ENCODE results near the gene NPIPA5.
"Not testable (repeated sequence)": the region's sequence is repeated elsewhere in the genome, so short reads cannot be mapped to it uniquely, and the experiment has no call there.

The NPIPA5 gene

GRCh38 chr16:15378194-15378593 is at the start of gene NPIPA5:
TSS of gene NPIPA5 (minus strand) at chr16:15378294. CDS start at chr16:15378294, 0 bp downstream.
- H3K4me1 ChIP-seq; H3K36me3 ChIP-seq; DNase-seq; H3K27ac ChIP-seq; intact Hi-C loops (cut with DNase I; ENCODE audit: low total_unique reads); H3K9me3 ChIP-seq; H3K4me3 ChIP-seq; H3K27me3 ChIP-seq: not testable (repeated sequence)

- intact Hi-C loops (cut with DNase I; ENCODE audit: low total_unique reads), result loop anchor here (2.0 kb wide), 1 partner anchor 123 kb away; no protein-coding TSS in a partner anchor
- no peaks in the 10 kb centered on the region for H3K9me3 ChIP-seq
- DNase-seq, result peak; percentile 78 to 79
Measured at GRCh38 chr16:15427648-15428239, 49.6 kb upstream of the NPIPA5 start.

GRCh38 chr16:15426796-15427195 is 48.7 kb upstream of the NPIPA5 start:
- H3K27ac ChIP-seq, result peak overlapping the region in 1 of 2 donors; percentile 27
- no peak overlapping the region for H3K4me3 ChIP-seq
- DNase-seq, result no peak
- no peaks in the 10 kb centered on the region for H3K36me3 ChIP-seq
- no peak for TF ChIP-seq CTCF (IDR thresholded peaks at IDR 0.05)
- H3K27me3 ChIP-seq, result no peaks in the 10 kb centered on the region
- H3K4me1 ChIP-seq, result peaks cover 0 to 17% (median 5%) of the 10 kb centered on the region in 4 donors
- intact Hi-C loops (cut with DNase I; ENCODE audit: low total_unique reads), result loop anchor here (2.0 kb wide), 1 partner anchor 124 kb away; no protein-coding TSS in a partner anchor
- no peaks in the 10 kb centered on the region for H3K9me3 ChIP-seq

More at GRCh38 chr16:15427648-15428239, 49.6 kb upstream of the NPIPA5 start:
- Histone ChIP-seq H3K27me3 (no peaks in the 10 kb centered on the region), H3K4me3 (peak overlapping the region; percentile 11 to 24), H3K36me3 (no peaks in the 10 kb centered on the region), H3K4me1 (peaks cover 0 to 17% (median 5%) of the 10 kb centered on the region in 4 donors), H3K27ac (peak overlapping the region in 1 of 2 donors; percentile 27)
- TF ChIP-seq CTCF (IDR thresholded peaks at IDR 0.05), result peak; percentile 62 to 77

- Histone ChIP-seq H3K27ac (no peak overlapping the region), H3K27me3 (no peaks in the 10 kb centered on the region), H3K4me1 (peaks cover 0 to 15% (median 5%) of the 10 kb centered on the region in 4 donors), H3K36me3 (no peaks in the 10 kb centered on the region), H3K9me3 (no peaks in the 10 kb centered on the region), H3K4me3 (no peak overlapping the region)
- no peak for DNase-seq
- TF ChIP-seq CTCF (IDR thresholded peaks at IDR 0.05), result no peak
- intact Hi-C loops (cut with DNase I; ENCODE audit: low total_unique reads), result loop anchor here (2.0 kb wide), 1 partner anchor 125 kb away; no protein-coding TSS in a partner anchor
Measured at GRCh38 chr16:15425861-15426260, 47.8 kb upstream of the NPIPA5 start.

GRCh38 chr16:15422222-15422621 is 44.1 kb upstream of the NPIPA5 start:
- no peaks in the 10 kb centered on the region for H3K36me3 ChIP-seq
- no peaks in the 10 kb centered on the region for H3K27me3 ChIP-seq
- H3K9me3 ChIP-seq, result no peaks in the 10 kb centered on the region
- H3K4me3 ChIP-seq, result no peak overlapping the region
- H3K4me1 ChIP-seq, result no peaks in the 10 kb centered on the region
- TF ChIP-seq CTCF (IDR thresholded peaks at IDR 0.05), result no peak
- H3K27ac ChIP-seq, result no peak overlapping the region
- intact Hi-C loops (cut with DNase I; ENCODE audit: low total_unique reads), result no loop called here
- peak in 1 of 2 donors; percentile 28 for DNase-seq

- peak in 1 of 2 donors; percentile 19 for DNase-seq
- H3K4me3 ChIP-seq; H3K27me3 ChIP-seq; intact Hi-C loops (cut with DNase I; ENCODE audit: low total_unique reads); H3K4me1 ChIP-seq; H3K9me3 ChIP-seq; H3K36me3 ChIP-seq; H3K27ac ChIP-seq: not testable (repeated sequence)
Measured at GRCh38 chr16:15421696-15422095, 43.6 kb upstream of the NPIPA5 start.
